A549 (cell line): ENCODE data around the gene DOP1B. TPM values are rescaled to one million over a fixed set of nuclear protein-coding genes. Genes with fewer than 3 reads are reported as not detected.
A peak's percentile ranks its signal among the peaks of the same experiment; 100 is the strongest.

Experiments used
- ATAC-seq, 2 experiments: fragments of 200-7000 bp in 1 of 2; fragments of >200 bp in 1 of 2; cut with Nextera tagmentation in 1 of 2; cut with Tn5 transposase in 1 of 2; 3 replicates each; pipeline versions ENCODE4 v1.8.0 to v1.9.1; 2018 to 2020; ENCODE audit warnings: mild to moderate bottlenecking in 1 of 2, moderate library complexity in 1 of 2
- CTCF ChIA-PET: fragments of 300-600 bp; sonication (Branson Sonifier 250); formaldehyde crosslinking; extraction: SDS; loops from one replicate; lab custom pipeline; 2021; ENCODE audit warnings: antibody characterized with exemption, inconsistent platforms; lab: Yijun Ruan, JAX
- POLR2A ChIA-PET: fragments of 350-600 bp; formaldehyde crosslinking; extraction: SDS; loops from one replicate; lab custom pipeline; 2021; ENCODE audit warnings: antibody characterized with exemption, inconsistent platforms; lab: Yijun Ruan, JAX
- DNase-seq, 2 experiments: peaks; one replicate each; pipeline versions ENCODE4 v3.0.0 to v3.0.0-alpha.2; 2011 to 2016; ENCODE audit warnings: low read depth in 1 of 2, low spot score in 1 of 2
- FAIRE-seq: peaks from 2 replicates; lab custom pipeline; 2011; peaks lifted over from hg19 to GRCh38; lab: Jason Lieb, UNC
- H3K27ac ChIP-seq, 2 experiments: fragments of >200 bp; sonication (Bioruptor Twin); formaldehyde crosslinking; 3 replicates each; pipeline ENCODE4 v1.5.1; 2016 to 2017
- H3K4me1 ChIP-seq: fragments of >200 bp; sonication (Bioruptor Twin); formaldehyde crosslinking; 3 replicates; pipeline ENCODE4 v1.6.1; 2016
- H3K4me2 ChIP-seq: fragments of >200 bp; sonication (Bioruptor Twin); formaldehyde crosslinking; 3 replicates; pipeline ENCODE4 v1.6.1; 2016
- H3K4me3 ChIP-seq: fragments of >200 bp; sonication (Bioruptor Twin); formaldehyde crosslinking; 3 replicates; pipeline ENCODE4 v1.5.1; 2016
- H3K9me3 ChIP-seq: fragments of >200 bp; sonication (Bioruptor Twin); formaldehyde crosslinking; 3 replicates; pipeline ENCODE4 v1.6.1; 2016
- ATOH8 ChIP-seq: fragments of 250-450 bp; sonication (Bioruptor Pico); IDR thresholded peaks from 2 replicates; pipeline ENCODE4 v1.5.0; 2020; ENCODE audit warnings: low read depth, mild to moderate bottlenecking, moderate library complexity
- BHLHE40 ChIP-seq: IDR thresholded peaks from 2 replicates; pipeline ENCODE4 v1.6.1; 2012; ENCODE audit warnings: low read depth, low read length, inconsistent platforms
- CBX2 ChIP-seq: fragments of 200-600 bp; sonication (generic); IDR thresholded peaks from 2 replicates; pipeline ENCODE4 v1.6.1; 2016; ENCODE audit warnings: low read depth, mild to moderate bottlenecking, borderline replicate concordance
- CBX8 ChIP-seq: fragments of 200-600 bp; sonication (generic); IDR thresholded peaks from 2 replicates; pipeline ENCODE4 v1.6.1; 2016
- CEBPB ChIP-seq, 2 experiments: fragments of >200 bp in 1 of 2; sonication (Bioruptor Twin) in 1 of 2; formaldehyde crosslinking in 1 of 2; IDR thresholded peaks; 2 replicates each; pipeline ENCODE4 v1.6.1; 2012 to 2016
- CHD2 ChIP-seq: fragments of 150-350 bp; IDR thresholded peaks from 2 replicates; pipeline ENCODE4 v1.6.1; 2014; ENCODE audit warnings: low read length; ENCODE audit not compliant: partially characterized antibody
- E2F6 ChIP-seq: IDR thresholded peaks from 2 replicates; pipeline ENCODE4 v1.6.1; 2012; ENCODE audit warnings: low read depth, borderline replicate concordance
- EHMT2 ChIP-seq: fragments of 200-600 bp; sonication (generic); IDR thresholded peaks from 2 replicates; pipeline ENCODE4 v1.6.1; 2016; ENCODE audit warnings: antibody characterized with exemption, low read depth, mild to moderate bottlenecking, moderate library complexity
- ELK1 ChIP-seq: fragments of 150-350 bp; IDR thresholded peaks from 2 replicates; pipeline ENCODE4 v1.6.1; 2014; ENCODE audit warnings: low read depth, mild to moderate bottlenecking, low read length
- FOSB ChIP-seq: fragments of 250-450 bp; sonication (Bioruptor Pico); IDR thresholded peaks from 2 replicates; pipeline ENCODE4 v1.5.0; 2020; ENCODE audit warnings: mild to moderate bottlenecking, moderate library complexity
- FOSL2 ChIP-seq, 2 experiments: fragments of 450-650 bp in 1 of 2; fragments of >200 bp in 1 of 2; sonication (Bioruptor Twin) in 1 of 2; formaldehyde crosslinking; IDR thresholded peaks; 2 replicates each; pipeline versions ENCODE4 v1.5.0 to v1.6.1; 2016 to 2020; ENCODE audit warnings: mild to moderate bottlenecking in 1 of 2, moderate library complexity in 1 of 2
- FOXS1 ChIP-seq: fragments of 250-450 bp; sonication (Bioruptor Pico); IDR thresholded peaks from 2 replicates; pipeline ENCODE4 v1.5.0; 2020; ENCODE audit warnings: mild to moderate bottlenecking, moderate library complexity
- GATA3 ChIP-seq: IDR thresholded peaks from 2 replicates; pipeline ENCODE4 v1.6.1; 2012; ENCODE audit warnings: borderline replicate concordance
- HEYL ChIP-seq: fragments of 250-450 bp; sonication (Bioruptor Pico); IDR thresholded peaks from 2 replicates; pipeline ENCODE4 v1.8.0; 2021; ENCODE audit warnings: mild to moderate bottlenecking, moderate library complexity
- HOXA7 ChIP-seq: fragments of 250-450 bp; sonication (Bioruptor Pico); IDR thresholded peaks from 2 replicates; pipeline ENCODE4 v1.5.0; 2020; ENCODE audit warnings: mild to moderate bottlenecking, moderate library complexity
- HOXB13 ChIP-seq: fragments of 250-450 bp; sonication (Bioruptor Pico); IDR thresholded peaks from 2 replicates; pipeline ENCODE4 v1.5.0; 2020; ENCODE audit warnings: low read depth, mild to moderate bottlenecking, moderate library complexity
- JUN ChIP-seq, 2 experiments: fragments of >200 bp; sonication (Bioruptor Twin); formaldehyde crosslinking; IDR thresholded peaks; 2 replicates in 1 of 2; 3 replicates in 1 of 2; pipeline ENCODE4 v1.6.1; 2016 to 2017
- JUNB ChIP-seq: fragments of >200 bp; sonication (Bioruptor Twin); formaldehyde crosslinking; IDR thresholded peaks from 2 replicates; pipeline ENCODE4 v1.6.1; 2016
- KDM1A ChIP-seq: fragments of 200-600 bp; sonication (generic); IDR thresholded peaks from 2 replicates; pipeline ENCODE4 v1.6.1; 2016; ENCODE audit warnings: low read depth, mild to moderate bottlenecking
- MAFK ChIP-seq: fragments of 450-650 bp; IDR thresholded peaks from 2 replicates; pipeline ENCODE4 v1.6.1; 2014; ENCODE audit not compliant: partially characterized antibody
- MAX ChIP-seq: IDR thresholded peaks from 2 replicates; pipeline ENCODE4 v1.6.1; 2012
- NPAS2 ChIP-seq: fragments of 250-450 bp; sonication (Bioruptor Pico); IDR thresholded peaks from 2 replicates; pipeline ENCODE4 v1.8.0; 2022; ENCODE audit warnings: mild to moderate bottlenecking, moderate library complexity, borderline replicate concordance
- PBX3 ChIP-seq: IDR thresholded peaks from 2 replicates; pipeline ENCODE4 v1.6.1; 2012
- PHF8 ChIP-seq: fragments of 200-600 bp; sonication (generic); IDR thresholded peaks from 2 replicates; pipeline ENCODE4 v1.6.1; 2016; ENCODE audit warnings: low read depth, mild to moderate bottlenecking, antibody characterized with exemption, moderate library complexity, borderline replicate concordance
- POLR2A ChIP-seq: IDR thresholded peaks from 2 replicates; pipeline ENCODE4 v1.6.1; 2012; ENCODE audit warnings: mild to moderate bottlenecking, low read length
- POLR2AphosphoS2 ChIP-seq: conservative IDR thresholded peaks from 2 replicates; pipeline ENCODE4 v1.6.1; 2012; ENCODE audit warnings: low read length, improper control_type of control experiment, inconsistent platforms
- RCOR1 ChIP-seq: fragments of 150-350 bp; IDR thresholded peaks from 2 replicates; pipeline ENCODE4 v1.6.1; 2014; ENCODE audit warnings: antibody characterized with exemption, low read length, low read depth
- RFX5 ChIP-seq: fragments of 450-650 bp; IDR thresholded peaks from 2 replicates; pipeline ENCODE4 v1.7.1; 2014; ENCODE audit warnings: antibody characterized with exemption, mild to moderate bottlenecking, moderate library complexity
- RNF2 ChIP-seq: fragments of 200-600 bp; sonication (generic); IDR thresholded peaks from 2 replicates; pipeline ENCODE4 v1.6.1; 2016; ENCODE audit warnings: low read depth, mild to moderate bottlenecking, antibody characterized with exemption, moderate library complexity, borderline replicate concordance
- ZC3H11A ChIP-seq: fragments of 450-650 bp; IDR thresholded peaks from 2 replicates; pipeline ENCODE4 v1.6.1; 2014; ENCODE audit warnings: antibody characterized with exemption, mild to moderate bottlenecking
- ZNF302 ChIP-seq: fragments of 250-450 bp; sonication (Bioruptor Pico); IDR thresholded peaks from 2 replicates; pipeline ENCODE4 v1.9.0; 2021; ENCODE audit warnings: inconsistent platforms, mild to moderate bottlenecking, moderate library complexity
- ZSCAN20 ChIP-seq: fragments of 250-450 bp; sonication (Bioruptor Pico); IDR thresholded peaks from 2 replicates; pipeline ENCODE4 v1.8.0; 2022; ENCODE audit warnings: mild to moderate bottlenecking, moderate library complexity
- WGBS: methylation state at CpG from one replicate; pipeline ENCODE4 v1.1.6; 2017; ENCODE audit errors: missing lambda C conversion rate; 5-methylcytosine and 5-hydroxymethylcytosine counted together
- polyA plus RNA-seq, 4 experiments: library from polyadenylated mRNA; depleted of rRNA in 3 of 4; stranded (reverse); fragments of >200 nt; fragmentation: RNase III in 1 of 4; extraction: RNeasy Plus Mini Kit Qiagen cat#74134 plus additional on column Dnase treatment in 1 of 4; gene quantifications; 2 replicates in 3 of 4; 3 replicates in 1 of 4; pipeline ENCODE4 v1.2.3, GENCODE V29; 2011 to 2017

The DOP1B gene
- polyA plus RNA-seq, 2 of the 4 experiments (the other 2 are of a cell fraction): 2.8 to 3.5 TPM

GRCh38 chr21:36156339-36156814, 247 bp upstream of the DOP1B start:
- ATAC-seq (peak; percentile 89 to 95), DNase-seq (peak; percentile 73 to 98), FAIRE-seq (no peak)
- peak overlapping the region; percentile 71 for H3K4me3 ChIP-seq
- ChIA-PET CTCF (interaction anchor here (1.2 to 1.8 kb wide), 2 partner anchors 16 to 53 kb away, joined by 3 to 15 read pairs; no protein-coding TSS in a partner anchor), POLR2A (interaction anchor here (1.4 kb wide), 1 partner anchor 164 kb away, joined by 8 read pairs; the partner anchor contains the start of gene MORC3)
- H3K9me3 ChIP-seq: no peaks in the 10 kb centered on the region
- WGBS: no CpG with 5 or more reads among the region's 43 CpGs
- H3K4me1 ChIP-seq: peaks cover 9% of the 10 kb centered on the region; the same call in 1 of the 3 replicates
- TF ChIP-seq ZSCAN20 (CRISPR knock-in tag) (no peak), CHD2 (no peak), JUNB (no peak), HOXA7 (CRISPR knock-in tag) (no peak), POLR2AphosphoS2 (no peak), MAFK (no peak), MAX (no peak), PHF8 (no peak), HOXB13 (CRISPR knock-in tag) (no peak), GATA3 (no peak), FOXS1 (CRISPR knock-in tag) (no peak), BHLHE40 (no peak), CEBPB (IDR thresholded peaks at IDR 0.05) (no peak), CBX8 (no peak), KDM1A (no peak), FOSB (CRISPR knock-in tag) (no peak), RCOR1 (no peak)
- peak overlapping the region; percentile 94 for H3K4me2 ChIP-seq
- peak overlapping the region in 1 of 2 experiments; percentile 88; a peak in 3 of 6 replicates for H3K27ac ChIP-seq

- no peak overlapping the region for H3K27ac ChIP-seq
- H3K9me3 ChIP-seq: no peaks in the 10 kb centered on the region
- no peak overlapping the region for H3K4me3 ChIP-seq
- ChIA-PET CTCF (interaction anchor here (1.0 kb wide), 1 partner anchor 18 kb away, joined by 3 read pairs; no protein-coding TSS in a partner anchor), POLR2A (no interaction called here)
- TF ChIP-seq NPAS2 (no peak), RNF2 (no peak), FOSL2 (IDR thresholded peaks at IDR 0.05) (no peak), FOSL2 (CRISPR knock-in tag; IDR thresholded peaks at IDR 0.05) (no peak), HEYL (CRISPR knock-in tag) (no peak), E2F6 (no peak)
- WGBS: 90% methylated on average over 13 of the region's 13 CpGs
- ATAC-seq (no peak), FAIRE-seq (no peak), DNase-seq (no peak)
- H3K4me2 ChIP-seq: no peak overlapping the region
- peaks cover 18% of the 10 kb centered on the region for H3K4me1 ChIP-seq
Observed at GRCh38 chr21:36159356-36159921, 2.8 kb downstream of the DOP1B start.

- no peak overlapping the region for H3K27ac ChIP-seq
- CTCF ChIA-PET: no interaction called here
- no peak for DNase-seq
- POLR2A ChIA-PET: no interaction called here
- no peak for ATAC-seq
- peaks cover 17% of the 10 kb centered on the region for H3K4me1 ChIP-seq
- no peak for FAIRE-seq
- H3K4me3 ChIP-seq: no peak overlapping the region
- H3K4me2 ChIP-seq: no peak overlapping the region
- WGBS: 94% methylated on average over 2 of the region's 2 CpGs
- H3K9me3 ChIP-seq: no peaks in the 10 kb centered on the region
- no peak for TF ChIP-seq ZSCAN20 (CRISPR knock-in tag)
- TF ChIP-seq CBX2: no peak
- TF ChIP-seq ATOH8: no peak
- no peak for TF ChIP-seq FOSL2 (IDR thresholded peaks at IDR 0.05)
- TF ChIP-seq FOSL2 (CRISPR knock-in tag; IDR thresholded peaks at IDR 0.05): no peak
- no peak for TF ChIP-seq RFX5
- no peak for TF ChIP-seq ZC3H11A
- TF ChIP-seq ZNF302: no peak
- TF ChIP-seq CHD2: no peak
- TF ChIP-seq POLR2A: no peak
- TF ChIP-seq KDM1A: no peak
- TF ChIP-seq RNF2: no peak
- TF ChIP-seq JUN (IDR thresholded peaks at IDR 0.05): no peak
- no peak for TF ChIP-seq EHMT2
- TF ChIP-seq HOXB13 (CRISPR knock-in tag): no peak
- TF ChIP-seq PBX3: no peak
- TF ChIP-seq BHLHE40: no peak
- no peak for TF ChIP-seq ELK1
Observed at GRCh38 chr21:36160850-36161178, 4.2 kb downstream of the DOP1B start.
